Head of caudate nucleus (tissue), 42 donors: ENCODE data around the gene OPCML.

Experiments
- DNase-seq, 42 donors: peaks; one replicate each; pipeline versions ENCODE4 v3.0.0 to v3.0.0-alpha.2; 2020 to 2021; ENCODE audit warnings: mixed read lengths in 7 of 42
- intact Hi-C: fragments of 100-400 bp; cut with DNase I; formaldehyde crosslinking; loops from one replicate; pipeline ENCODE4 v1.15.0; 2022

OPCML gene

DNA sequence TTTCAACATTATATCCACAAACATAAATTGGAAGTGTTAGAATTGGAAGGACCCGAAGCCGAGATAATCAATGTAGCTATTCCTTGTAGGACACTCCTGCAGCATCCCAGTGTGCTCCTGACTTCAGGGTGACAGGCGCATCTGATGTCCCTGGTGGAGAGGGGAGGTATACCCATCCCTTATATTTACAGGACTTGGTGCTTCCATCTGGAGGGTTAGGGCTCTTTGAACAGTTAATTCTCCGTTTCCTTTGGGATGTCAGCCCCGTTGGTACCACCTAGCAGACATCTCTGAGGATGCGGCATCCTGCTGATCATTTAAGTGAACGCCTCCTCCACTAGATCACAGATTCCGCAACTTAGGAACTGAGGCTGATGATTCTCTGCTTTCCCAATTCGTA, 451.3 kb downstream of the OPCML start:
- no peak for DNase-seq
- intact Hi-C loops, result loop anchor here (5.0 kb wide), 2 partner anchors 76 to 751 kb away; no protein-coding TSS in a partner anchor

DNA sequence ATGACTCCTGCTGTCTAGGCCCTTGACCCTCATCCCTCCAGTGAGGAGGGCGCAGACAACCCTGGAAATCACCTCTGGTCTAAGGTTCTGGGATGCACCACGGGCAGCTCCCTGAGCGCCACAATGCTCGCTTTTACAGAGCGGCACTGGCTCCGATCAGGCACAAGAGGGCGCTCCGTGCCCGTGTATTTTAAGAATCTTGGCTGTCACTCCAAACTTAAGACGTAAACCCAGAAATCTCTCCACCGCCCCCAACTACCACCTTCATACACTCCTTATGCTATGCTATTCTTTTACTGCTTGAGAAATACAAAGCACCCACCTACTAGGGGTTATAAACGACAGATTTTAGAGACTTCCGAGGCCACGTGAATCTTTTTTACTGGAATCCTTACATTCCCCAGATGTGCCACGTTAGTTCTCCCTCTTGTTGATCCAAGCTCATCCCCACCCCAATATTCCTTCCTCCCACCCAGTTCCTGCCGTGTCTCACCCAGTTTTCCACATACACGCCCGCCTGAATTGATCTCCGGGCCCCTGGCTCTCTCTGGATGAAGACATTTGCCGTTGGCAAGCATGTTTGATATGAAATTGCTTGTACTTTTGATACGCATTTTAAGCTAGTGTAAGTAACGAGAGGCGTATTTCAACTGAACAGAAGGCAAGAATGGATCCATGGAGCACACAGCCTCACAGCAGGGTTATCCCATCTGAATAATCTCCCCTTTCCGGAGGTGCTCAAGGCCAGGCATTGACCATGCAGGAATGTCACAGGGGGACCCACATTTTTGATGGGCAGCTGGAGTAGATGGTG, 453.5 kb downstream of the OPCML start:
- intact Hi-C loops, result no loop called here
- peak; percentile 59 to 91 (median 79) for DNase-seq

DNA sequence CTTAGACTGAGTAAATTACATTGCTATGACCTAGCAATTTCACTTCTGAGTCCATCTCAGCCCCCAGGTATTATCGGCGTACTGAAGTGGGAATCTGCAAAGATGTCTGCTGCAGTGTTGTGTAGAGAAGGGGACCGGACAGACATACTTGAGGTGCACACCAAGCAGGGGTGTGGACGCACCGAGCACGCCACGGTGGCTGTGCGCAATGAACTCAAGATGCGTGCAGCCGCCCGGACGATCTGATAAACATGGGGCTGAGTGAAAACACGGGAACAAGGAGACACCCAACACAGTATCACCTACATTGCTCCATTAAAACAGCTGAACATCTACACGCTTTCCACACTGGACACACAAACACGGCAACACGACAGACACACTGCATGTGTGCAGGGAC, 454.3 kb downstream of the OPCML start:
- DNase-seq, result no peak
- intact Hi-C loops, result no loop called here

DNA sequence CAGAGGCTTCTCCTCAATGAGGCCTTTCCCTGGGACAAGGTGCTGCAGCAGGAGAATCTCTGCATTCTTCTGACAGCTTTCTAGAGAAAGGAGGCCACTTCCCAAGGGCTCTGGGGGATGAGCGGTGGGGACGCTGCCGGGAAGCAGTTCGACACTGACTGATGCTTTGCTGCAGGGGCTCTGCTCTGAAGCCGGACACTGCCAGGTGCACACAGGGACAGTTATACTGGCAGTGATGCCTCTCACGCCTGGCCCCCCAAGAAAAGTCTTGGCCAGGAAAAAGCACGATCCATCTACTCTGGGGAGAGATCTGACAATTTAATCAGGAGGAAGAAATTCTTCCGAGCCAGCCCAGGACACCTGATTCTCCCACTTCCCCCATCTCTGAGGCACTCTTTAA, 456.9 kb downstream of the OPCML start:
- DNase-seq, result no peak
- intact Hi-C loops, result no loop called here

DNA sequence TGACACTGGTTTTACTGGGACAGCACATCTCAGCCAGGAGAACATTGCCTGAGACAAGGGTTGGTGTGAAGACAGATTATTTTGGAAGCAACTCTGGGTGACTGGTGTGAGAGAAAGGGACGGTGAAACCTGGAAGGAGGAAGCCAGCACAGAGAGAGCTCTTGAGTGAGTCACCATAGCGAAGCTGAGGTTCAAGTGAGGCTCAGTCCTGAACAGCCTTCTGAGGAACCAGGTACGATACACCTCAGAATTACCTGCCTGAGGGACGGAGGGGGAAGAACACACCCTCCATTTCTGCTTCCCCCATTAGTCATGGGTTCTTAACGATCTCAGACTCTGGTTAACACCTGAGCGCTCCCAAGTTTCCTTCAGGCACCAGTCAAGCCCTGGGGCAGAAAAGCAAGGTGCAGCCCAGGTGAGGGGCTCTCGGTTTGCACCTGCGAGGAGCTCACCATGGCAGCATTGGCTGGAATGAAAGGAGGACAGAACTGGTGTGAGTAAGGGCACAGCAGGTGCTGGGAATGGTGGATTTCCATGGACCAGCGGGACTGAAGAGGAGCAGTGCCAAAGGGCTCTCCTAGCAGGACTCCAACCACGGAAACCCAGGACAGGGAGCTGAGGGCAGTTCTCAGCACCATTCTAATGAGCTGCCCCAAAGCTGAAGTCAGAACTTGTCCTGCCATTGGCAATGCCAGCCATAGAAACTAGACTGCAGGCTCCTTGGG, 459.3 kb downstream of the OPCML start:
- intact Hi-C loops, result no loop called here
- DNase-seq, result no peak

DNA sequence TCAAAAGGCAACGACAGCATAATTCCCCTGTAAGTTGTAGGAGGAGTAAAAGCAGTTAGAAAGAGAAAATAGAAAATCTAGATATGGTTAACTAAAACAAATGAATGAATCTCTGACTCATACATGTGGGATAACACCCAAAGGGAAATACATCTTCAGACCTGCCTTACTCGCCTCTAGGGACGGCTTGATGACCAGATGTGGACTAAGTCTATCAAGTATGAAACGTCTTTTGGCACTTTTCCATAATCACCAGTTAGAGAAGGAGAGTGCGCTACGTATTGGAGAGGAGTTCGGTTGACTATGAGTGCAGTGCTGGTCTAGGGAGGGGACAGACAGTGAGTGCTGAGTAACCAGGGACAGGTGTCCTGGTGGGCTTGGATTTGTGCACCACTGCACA, 459.9 kb downstream of the OPCML start:
- no peak for DNase-seq
- intact Hi-C loops, result no loop called here

DNA sequence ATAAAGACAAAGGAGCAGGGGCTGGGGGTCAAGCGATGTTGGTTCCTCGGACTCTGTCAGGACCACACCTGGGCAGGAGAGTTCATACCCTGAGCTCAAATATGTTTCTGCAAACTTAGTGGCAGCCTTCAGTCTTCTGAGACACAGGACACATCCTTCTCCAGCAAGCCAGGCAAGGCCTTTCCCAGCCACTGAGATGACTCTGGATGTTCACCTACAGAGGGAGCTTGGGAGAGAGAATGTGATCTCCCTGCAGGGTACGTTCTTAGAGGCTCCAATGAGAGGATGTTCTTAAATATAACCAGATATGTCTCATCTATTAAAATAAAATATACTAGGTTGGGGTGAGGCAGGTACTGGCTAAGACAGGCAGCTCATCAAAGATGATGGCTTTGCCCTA, 461.5 kb downstream of the OPCML start:
- intact Hi-C loops, result no loop called here
- DNase-seq, result peak in 1 of 42 donors; percentile 24

DNA sequence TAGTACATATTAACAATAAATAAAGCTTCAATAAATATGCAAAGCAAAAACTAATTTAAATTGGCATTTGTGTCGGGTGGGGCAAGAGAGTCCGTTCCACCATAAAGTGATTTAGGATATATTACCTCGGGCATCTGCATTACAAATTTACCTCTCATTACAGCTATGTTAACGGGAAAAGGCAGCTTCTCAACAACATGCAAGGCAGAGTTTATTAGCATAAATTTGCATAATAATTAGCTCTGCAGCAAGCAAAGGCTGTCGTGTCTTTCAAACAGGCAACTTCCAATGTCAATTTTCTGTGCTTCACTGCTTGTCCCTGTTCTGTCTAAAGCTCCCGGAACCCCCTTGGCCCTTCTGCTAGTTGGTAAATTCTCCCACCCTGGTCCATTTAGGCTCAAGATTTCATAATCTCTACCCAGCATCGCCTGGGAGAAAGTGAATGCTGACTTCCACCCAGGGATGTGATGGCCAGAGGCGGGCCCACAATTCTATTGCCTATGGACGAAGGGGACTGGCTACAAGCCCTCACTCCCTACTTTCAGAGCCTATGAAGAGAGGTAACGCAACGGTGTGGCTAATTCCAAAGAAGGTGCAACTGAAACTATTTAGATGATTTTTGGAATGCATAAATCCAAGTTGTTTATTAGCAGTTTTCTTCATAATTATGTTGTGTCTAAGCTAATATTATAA, 462.1 kb downstream of the OPCML start:
- intact Hi-C loops, result no loop called here
- DNase-seq, result no peak

DNA sequence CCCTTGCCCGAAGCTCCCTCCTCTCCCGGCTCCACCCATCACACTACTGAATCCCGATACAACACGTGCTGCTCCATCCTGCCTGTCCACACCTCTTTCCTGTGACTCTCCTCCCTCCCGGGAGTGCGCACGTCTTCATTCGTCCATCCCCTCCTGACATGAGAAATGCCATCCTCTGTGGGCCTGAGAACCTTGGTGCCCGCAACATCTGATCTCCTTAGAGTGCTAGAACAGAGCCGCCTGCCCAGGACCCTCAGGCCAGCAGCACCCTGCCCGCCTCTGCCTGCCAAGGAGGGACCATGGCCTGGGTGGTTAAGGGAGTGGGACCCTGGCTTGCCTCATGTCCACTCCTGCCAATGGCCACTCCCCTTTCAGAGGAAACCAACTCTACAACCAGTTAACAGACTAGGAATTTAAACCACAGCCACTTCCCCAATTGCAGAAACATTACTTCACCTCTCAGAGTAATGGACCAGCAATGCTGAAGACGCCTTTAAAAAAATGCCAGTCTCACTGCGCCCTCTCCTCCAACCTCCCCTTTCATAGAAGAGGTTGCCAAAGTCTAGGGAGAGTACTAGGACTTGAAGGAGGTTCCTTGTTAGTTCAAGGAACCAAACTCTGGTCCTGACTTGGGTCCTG, 466.3 kb downstream of the OPCML start:
- DNase-seq, result no peak
- intact Hi-C loops, result no loop called here

DNA sequence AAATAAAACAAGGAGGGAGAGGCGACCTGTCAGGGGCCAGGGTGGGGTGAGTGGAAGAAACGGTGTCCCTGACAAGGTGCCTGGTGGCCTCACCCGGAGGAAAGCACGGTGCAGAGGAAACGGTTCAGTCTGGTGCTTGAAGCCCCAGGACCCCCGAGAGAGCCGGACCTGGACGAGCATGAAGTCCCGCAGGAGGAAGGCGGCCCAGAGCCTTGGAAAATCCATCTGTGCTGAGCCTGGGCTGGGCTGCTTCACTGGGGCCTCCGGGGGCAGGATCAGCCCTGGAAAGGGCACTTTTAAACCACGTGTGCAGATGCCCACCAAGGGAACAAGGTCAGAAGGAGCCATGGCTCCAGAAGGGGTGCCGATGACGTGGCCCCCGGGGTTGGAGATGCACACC, 467.3 kb downstream of the OPCML start:
- no peak for DNase-seq
- intact Hi-C loops, result no loop called here

DNA sequence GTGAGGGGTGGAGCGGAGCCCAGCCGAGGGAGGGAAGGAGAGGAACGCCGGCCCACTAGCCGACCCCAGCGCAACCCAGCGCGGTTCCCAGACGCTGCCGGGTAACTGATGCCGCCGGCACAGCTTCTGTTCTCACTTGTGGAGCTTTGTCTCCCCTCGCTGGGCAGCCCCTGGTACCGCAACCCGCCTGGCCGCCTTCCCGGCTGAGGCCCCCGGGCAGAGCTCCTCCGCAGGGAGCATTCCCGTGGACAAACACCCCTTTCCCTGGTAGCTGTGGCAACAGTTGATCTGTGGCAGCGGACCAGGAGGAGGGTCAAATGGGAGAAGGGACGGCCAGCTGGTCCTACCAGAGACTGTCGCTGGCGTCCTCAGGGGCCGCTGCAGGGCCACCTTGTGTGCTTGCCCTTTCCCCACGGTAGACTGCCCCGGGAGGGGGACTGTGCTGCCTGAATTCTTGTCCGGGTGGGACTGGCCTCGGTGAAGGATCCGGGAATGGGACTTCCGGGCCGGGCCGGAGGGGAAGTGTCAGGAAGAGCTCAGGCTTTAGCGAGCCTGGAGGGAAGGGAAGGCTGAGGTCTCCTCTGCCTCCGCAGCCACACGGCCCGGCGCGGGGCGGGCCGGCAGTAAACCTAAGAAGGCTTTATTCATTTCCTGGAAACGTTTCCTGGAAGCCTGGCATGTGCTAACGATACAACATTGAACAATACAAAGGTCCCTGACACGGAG, 468.0 kb downstream of the OPCML start:
- intact Hi-C loops, result no loop called here
- DNase-seq, result peak; percentile 34 to 89 (median 72)

DNA sequence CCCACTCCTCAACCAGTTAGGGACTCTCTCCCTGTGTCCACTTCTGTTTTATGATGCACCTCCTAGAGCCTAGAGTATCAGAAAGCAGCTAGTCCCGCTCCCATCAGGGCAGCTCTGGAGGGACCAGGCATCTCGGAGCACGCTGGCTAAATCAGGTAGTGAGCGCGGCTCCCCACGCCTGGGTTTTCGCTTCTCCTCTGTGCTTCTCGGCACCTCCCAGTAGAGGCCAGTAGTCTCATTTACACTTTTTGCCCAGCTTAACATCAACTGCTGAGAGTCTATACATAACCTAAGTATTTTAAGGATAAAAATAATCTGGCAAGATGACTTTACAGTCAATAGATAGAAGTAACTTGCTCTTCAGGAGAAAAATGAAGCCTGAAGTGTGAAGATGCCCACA, 473.8 kb downstream of the OPCML start:
- no peak for DNase-seq
- intact Hi-C loops, result no loop called here

DNA sequence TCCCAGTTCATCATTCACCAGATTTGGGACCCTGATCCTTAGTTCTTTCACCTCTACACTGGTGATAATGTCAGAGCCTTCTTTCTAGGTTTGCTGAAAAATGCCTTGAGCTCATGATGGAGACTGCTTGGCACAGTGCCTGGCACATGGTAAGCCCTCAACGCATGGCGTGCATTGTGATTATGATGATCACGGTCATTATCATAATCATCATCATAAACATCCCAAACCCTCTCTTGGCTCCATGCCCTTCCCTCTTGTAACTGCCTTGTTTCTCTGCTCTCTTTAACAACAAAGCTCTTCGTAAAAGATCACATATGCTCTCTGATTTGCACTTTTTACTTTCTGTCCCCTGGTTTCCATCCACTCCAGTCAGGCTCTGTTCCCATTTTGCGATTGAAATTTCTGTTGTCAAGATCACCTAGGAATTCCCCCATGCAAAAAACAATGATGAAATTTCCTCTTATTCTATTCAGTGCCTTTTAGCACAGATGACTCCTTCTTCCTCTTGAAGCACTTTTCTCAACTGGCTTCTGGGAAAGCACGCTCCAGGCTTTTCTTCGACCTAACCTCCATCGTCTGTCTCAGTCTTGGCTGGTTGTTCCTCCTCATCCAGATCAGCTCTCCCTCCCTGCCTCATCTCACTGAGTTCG, 479.1 kb downstream of the OPCML start:
- intact Hi-C loops, result no loop called here
- DNase-seq, result no peak

DNA sequence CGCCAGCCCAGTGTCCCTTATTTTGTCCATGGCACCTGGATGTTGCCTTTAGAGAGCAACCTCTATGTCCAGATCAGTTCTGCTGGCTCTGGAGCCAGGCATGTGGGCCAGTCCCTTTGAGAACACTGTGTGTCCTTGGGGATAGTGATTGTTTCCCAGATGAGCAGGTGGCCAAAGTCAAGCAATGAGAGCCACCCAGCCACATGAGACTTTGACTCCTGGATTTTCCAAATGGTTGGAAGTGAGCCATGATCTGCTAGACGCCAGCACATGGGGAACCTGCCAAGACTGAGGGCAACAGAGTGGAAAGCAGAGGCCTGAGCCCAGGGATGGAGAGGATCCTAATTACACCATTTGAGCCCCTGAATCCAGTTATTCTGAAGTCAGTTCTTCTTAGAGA, 479.8 kb downstream of the OPCML start:
- no peak for DNase-seq
- intact Hi-C loops, result no loop called here

DNA sequence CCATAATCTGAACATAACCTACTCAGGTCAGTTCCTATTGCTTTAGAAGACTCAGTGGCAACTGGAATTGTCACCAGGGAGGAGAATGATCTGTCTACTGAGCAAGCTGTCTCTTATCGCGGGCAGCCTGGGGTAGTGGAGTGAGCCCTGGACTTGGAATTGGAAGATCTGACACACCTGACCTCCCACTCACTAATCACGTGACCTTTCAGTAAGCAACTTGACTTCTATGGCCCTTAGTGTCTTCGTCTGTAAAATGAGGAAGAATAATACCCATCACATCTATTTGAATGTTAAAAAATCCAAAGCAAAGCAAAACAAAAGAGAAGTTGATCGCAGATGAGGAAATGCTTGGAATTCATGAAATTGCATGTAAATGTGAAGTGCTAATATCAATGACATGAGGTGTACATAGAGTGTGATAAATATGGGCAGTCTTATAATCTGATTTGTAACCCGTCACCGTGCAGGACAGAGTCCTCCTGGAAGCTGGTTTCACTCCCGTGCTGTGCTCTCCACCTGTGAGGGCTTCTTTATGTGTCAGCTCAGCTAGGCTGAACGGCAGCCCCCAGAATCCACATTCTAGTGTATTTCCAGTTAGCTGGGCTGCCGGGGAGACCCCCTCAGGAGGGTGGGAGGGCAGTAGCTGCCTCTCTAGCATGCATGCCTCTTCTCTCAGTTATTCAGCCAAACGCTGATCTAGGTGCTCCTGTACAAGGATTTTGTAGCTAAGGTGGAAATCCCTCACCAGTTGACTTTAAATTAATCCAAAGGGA, 482.9 kb downstream of the OPCML start:
- no peak for DNase-seq
- intact Hi-C loops, result no loop called here

DNA sequence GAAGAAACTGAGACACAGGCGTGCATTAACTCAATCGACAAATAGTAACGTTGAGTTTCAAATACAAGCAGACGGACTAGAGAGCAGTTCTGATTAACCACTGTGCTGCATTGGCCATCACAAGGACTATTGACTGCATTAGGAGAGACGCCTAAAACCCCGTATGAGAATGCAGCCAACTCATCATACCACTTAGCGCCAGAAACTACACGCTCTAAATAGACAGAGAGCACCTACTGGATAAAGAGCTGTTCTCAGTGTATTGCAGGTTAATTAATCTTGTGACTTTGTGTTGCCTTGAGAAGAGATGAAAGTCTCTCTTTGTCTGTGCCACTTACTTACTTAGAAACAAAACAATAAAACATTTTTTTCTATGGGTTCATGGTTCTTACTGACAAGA, 484.0 kb downstream of the OPCML start:
- DNase-seq, result no peak
- intact Hi-C loops, result no loop called here

DNA sequence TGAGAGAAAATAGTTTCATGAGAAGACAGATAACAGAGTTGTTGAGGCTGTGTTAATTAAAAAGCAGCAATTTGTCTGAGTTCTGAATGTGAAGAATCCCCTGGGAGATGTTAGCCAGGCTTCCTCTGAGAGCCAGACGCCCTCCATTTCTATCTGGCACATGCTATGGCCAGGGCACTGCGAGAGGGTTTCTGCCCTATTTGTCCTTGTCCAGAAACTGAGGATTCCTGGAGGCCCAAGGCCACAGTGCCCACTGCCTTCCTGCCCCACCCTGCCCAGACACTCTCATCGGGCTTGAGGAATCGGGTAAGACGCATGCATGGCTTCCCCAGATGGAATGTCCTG, 484.6 kb downstream of the OPCML start:
- no peak for DNase-seq
- intact Hi-C loops, result no loop called here
